Stimulated activated CD8-positive, alpha-beta memory T cell treated with anti-CD3 and anti-CD28 coated beads, Interleukin-4, amount 100 ng/mL, for 1 hour (primary cell): Measurements from ENCODE around the gene DHX16.
"Not testable (repeated sequence)": the region's sequence is repeated elsewhere in the genome, so short reads cannot be mapped to it uniquely, and the experiment has no call there.

Source experiments
- DNase-seq, 2 donors: peaks; one replicate each; pipeline ENCODE4 v3.0.0-alpha.2; 2020; ENCODE audit warnings: low read depth in 2 of 2, low spot score in 1 of 2

The DHX16 gene

GRCh38 chr6:30679765-30680535, 7.1 kb upstream of the DHX16 start:
- no peak for DNase-seq

DNA sequence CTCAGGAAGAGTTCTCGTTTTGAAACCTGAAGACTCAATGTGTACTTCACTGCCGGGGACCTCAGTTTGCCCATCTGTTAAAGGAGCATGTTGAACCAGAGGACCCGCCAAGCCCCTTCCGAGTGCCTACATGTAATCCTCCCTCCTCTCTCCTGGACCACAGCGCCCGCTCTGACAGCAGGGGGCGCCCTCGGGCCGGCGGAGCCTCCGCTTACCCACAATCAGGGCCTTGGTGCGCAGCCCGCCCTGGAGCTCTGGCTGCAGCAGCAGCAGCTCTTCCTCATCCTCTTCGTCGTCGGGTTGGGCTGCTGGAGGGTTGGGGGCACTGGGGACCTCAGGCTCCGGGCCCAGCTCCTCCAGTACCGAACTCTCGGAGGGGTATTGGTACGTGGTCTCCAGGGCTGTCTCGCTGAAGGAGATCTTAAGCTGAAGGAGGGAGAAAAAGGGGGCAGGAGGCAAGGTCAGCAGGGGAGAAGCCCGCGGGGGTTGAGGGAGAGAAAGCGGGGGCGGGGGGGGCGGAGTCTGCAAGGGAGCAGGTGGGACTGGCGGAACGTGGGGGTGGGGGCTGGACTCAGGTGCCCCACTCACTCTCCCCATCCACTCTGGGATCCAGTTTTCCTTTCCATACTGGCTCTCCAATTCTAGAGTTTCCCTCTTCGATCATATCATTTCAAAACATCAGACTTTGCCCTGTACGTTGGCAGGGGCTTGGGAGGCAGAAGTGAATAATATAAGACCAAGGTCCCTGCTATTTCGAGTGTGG, 6.3 kb upstream of the DHX16 start:
- peak; percentile 86 to 88 for DNase-seq

DNA sequence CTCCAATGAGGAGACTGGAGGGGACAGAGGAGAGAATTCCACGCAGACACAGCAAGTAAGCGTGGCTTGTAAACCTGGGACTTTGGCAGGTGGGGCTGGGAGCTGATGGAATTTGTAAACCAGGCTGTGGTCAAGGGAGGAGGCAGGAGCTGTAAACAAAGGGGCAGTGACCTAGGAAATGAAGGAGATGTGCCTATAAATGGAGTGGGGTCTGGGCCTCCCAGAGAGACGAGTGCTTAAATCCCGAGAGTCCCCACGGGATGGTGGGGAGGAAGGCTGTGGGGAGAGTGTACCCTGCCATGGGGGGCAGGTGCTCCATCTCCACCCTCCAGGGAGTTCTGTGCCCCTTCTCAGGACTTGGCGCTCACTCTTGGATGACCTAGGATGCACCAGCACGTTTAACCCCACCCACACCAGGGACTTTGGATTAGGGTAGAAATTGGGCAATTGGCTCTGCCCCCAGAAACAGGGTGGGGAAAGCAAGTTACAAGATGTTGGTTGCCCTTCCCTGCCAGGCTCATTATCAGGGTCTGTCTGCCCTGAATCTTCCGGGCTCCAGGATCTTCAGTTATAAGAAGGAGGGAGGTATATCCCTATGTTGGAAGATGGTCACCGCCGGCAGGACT, 4.0 kb upstream of the DHX16 start:
- DNase-seq, result no peak

DNA sequence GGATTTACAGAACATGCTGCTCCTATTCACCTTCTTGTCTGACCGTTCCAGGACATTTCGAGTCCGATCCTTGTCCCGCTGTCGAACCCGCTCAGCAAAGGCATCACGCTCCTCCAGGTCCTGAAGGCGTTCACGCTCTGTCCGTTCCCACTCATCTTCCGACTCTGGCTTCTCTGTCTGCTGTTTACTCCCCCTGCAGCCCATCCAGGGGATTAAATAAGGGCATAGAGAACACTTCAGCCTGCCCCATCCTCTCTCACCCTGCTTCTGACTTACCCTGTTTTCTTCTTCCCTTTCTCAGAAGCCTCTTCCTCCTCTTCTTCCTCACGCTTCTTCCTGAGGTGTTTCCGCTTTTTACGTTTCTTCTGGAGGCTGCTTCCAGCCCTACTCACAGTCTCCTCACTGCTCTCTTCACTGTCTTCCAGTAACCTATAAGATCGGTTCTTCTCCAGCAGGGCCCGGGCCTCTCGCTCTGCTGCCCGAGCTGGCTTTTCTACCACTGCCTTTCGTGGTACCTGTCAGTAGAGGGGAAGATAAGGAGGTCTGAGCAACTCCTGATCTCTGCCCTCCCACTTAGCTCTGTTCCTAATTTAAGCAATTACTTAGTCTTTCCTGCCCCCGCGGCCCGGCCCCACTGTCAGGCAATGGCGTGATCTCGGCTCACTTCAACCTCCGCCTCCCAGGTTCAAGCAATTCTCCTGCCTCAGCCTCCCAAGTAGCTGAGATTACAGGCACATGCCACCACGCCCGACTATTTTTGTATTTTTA, 1.9 kb downstream of the DHX16 start:
- no peak for DNase-seq

DNA sequence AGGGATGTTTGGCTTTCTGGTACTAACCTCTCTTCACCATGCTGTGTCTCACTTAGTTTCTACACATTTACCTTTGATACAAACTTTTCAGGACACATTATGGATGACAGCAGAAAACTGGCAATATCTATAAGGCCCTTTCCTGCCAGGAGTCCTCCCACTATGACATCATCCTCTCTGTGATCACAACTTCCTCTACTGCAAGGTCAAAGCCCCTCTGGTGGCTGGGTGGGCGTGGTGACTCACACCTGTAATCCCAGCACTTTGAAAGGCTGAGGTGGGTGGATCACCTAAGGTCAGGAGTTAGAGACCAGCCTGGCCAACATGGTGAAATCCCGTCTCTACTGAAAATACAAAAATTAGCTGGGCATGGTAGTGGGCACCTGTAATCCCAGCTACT, 6.5 kb downstream of the DHX16 start:
- DNase-seq, result not testable (repeated sequence)

DNA sequence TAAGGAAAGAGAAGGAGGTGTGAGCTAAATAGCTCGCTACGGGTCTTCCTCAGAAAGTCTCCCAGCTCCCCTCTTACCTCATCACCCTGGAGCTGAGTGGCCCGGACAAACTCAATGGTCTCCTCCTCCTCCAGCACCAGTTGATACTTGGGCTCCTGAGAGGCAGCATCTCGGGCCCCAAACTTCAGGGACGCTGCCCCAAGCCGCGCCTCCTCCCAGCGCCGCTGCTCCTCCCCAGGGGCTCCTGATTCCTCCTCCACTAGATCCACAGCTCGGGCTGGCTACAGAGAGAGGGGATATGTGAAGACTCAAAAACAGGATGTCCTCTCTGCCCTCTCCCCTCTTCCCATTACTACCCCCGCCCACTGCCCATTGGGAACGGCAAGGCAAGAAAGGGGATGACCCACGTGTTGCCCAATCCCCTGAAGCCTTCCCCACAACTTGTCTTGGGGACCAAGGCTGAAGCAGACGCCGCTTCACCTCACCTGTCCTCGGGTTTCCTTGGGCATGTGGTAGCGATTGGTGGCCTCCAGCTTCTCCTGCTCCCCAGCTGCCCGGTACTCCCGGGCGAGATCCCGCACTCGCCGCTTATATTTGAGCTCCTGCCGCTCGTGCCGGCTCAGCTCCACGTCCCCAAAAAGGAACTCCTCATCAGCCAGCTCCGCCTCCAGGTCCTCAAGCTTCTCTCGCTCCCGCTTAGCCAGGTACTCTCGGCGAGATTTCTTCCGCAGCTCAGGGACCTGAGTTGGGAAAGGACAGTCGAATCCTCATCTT, 7.6 kb downstream of the DHX16 start:
- no peak for DNase-seq

GRCh38 chr6:30657922-30658321, 14.9 kb downstream of the DHX16 start:
- DNase-seq, result not testable (repeated sequence)

GRCh38 chr6:30657454-30657853, 15.4 kb downstream of the DHX16 start:
- DNase-seq, result no peak

DNA sequence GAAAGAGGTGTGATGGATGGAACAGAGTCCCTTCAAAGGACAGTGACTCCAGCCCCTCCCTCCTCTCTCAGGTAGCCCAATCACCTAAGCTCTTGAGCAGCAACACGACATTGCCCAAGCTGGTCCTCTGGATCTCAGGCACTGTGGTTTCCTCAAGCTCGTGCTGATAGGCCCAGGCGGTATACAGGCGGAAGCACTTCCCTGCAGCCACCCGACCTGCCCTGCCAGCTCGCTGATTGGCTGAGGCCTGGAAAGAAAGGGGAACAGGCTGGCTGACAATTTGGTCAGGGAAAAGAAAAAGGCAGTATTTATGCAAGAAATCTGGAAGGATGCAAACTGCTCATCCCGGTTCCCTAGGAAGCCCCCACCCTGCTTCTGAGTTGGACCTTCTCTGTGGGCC, 16.3 kb downstream of the DHX16 start:
- no peak for DNase-seq

- no peak for DNase-seq
Measured at GRCh38 chr6:30655743-30656094, 17.1 kb downstream of the DHX16 start.

DNA sequence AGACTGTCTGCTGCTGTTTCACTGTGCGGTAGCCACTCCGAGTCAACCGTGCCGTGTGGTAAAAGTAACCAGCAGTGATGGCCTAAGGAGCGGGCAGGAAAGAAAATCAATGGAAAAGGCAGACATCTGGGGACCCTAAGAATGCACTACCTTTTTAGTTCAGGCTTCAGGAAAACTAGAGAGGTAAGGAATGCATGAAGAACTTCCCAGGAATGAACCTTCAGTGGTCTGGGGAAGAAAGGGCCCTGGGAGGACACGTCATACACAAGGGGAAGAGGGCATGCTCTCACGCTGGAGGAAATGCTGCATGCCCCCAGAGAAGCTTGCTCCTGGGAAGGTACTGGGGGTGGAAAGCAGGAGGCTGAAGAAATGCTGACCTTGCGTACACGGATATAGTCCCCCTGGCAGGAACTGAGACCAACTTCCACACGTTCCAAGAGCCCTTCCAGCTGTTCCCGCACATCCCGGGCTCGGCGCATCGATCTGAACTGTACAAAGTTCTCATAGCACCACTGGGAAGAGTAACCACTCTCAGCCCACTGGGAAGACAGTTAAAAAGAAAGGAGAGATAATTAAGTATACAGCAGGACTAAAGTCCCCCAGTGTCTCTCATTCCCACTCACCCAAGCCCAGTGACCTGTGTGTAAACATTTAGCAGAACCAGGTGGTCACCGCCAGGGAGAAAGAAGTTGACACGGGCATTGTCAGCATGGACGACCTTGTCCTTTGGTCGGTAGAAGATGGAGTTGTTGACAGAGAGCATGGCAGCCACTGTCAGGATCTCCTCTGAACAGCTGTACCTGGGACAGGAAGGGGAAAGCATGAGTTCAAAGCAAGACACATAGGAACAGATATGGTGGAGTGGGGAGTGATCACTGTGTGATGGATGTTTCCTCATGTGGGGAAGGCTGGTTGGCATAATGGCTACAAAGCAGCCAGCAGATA, 17.7 kb downstream of the DHX16 start:
- DNase-seq, result no peak

DNA sequence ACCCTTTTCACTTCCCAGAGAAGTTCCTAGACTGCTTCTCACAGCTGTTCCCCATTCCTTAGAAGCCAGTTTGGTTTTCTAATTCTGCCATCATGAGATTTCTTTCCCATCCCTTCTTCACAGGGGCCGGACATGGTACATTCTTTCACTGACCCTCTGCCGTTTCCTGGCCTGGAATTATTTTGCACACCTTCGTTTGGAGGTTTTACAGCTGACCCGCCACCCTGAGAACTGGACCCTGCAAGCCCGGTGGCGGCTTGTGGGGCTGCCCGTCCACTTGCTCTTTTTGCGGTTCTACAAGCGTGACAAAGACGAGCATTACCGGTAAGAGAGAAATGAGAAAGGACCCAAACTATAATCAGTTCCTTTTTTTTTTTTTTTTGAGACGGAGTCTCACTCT, 21.7 kb downstream of the DHX16 start:
- DNase-seq, result no peak

DNA sequence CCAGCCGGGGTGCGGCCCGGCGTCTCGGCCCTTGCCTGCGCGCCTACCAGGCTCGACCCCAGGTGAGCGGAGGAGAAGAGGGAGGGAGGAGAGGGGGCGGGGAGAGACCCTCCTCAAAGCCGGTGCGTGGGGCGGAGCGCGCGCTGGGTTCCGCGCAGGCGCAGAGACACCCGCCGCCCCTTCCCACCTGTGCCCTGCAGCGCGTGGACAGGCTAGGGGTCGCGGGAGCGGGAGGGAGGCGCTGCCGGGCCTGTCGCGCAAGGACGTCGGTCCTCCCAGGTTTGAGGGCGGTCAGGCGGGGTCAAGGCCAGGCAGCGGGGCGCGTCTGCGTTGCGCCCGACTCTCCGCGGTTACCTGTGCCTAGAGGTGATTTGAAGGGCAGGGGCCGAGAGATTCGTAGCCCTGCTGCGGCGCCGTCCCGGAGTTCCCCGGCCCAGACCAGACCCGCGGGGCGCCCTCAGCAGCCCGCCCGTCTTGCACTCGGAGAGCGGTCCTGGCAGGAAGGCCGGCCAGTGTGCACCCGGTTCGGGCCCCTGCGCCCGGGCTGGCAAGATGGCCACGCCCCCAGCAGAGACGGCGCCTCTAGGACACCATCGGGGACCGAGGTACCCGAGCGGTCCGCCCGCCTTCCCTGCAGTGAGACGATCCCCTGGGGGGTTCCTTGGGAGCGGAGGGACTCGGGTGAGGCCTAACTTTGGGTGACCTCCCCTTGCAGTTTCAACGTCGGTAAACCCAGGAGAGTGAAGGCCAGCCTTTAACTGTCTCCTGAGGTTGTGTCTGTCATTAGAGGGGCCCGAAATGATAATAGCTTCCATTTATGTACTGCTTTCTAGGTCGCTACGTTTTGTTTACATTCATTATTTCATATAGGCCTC, 25.3 kb downstream of the DHX16 start:
- DNase-seq, result peak; percentile 52 to 54

- DNase-seq, result peak; percentile 81 to 91
Measured at GRCh38 chr6:30646450-30647241, 26.2 kb downstream of the DHX16 start, which contains the start of gene C6orf136. Gene C6orf136 (plus strand): TSS chr6:30647133. CDS start chr6:30647232, 99 bp downstream.

GRCh38 chr6:30645989-30646388, 26.8 kb downstream of the DHX16 start:
- no peak for DNase-seq

DNA sequence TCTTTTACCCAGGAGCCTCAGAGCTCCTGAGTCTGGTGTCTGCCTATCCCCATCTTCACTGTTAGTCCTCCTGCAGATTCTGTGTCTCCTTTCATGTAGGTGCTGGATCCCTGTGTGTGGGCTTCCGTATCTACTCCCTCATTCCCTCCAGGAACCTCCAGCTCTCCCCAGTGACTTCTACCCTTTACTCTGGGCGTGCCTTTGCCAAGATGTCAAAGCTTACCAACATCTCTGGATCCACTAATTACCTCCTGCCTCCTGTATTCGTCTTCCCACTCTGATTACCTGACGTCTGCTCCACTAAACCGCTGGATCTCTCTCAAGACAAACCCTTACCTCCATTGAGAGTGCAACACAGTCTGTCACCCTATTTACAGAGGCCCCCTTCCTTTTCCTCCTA, 28.0 kb downstream of the DHX16 start:
- DNase-seq, result no peak

DNA sequence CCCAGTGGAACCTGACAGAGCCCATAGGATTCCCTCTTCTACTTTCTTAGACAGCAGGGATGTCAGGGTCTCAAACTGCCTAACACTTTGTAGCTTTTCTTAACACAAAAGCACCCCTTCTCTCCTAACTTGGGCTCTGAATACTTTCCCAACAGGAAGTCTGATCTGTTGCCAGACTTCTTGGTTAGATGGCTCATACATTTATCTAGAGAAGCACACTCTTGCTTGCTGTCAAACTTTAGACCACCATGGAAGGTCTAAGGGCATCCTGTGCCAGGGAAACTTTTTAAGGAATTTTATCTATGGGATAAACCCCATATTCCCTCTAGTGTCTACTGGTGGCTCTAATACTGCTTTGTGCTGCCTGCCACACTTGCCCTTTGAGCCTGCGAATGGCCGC, 29.1 kb downstream of the DHX16 start:
- DNase-seq, result no peak

- DNase-seq, result no peak
Measured at GRCh38 chr6:30641048-30641447, 31.8 kb downstream of the DHX16 start.
